Neutrophil (primary cell): ENCODE measurements around the gene KIF15.

Source experiments
- H3K27ac ChIP-seq: fragments of 200-600 bp; sonication (generic); 2 replicates; pipeline ENCODE4 v1.5.1; 2016; ENCODE audit warnings: mild to moderate bottlenecking, moderate library complexity
- H3K27me3 ChIP-seq: fragments of 200-600 bp; sonication (generic); 2 replicates; pipeline ENCODE4 v1.6.0; 2016; ENCODE audit warnings: mild to moderate bottlenecking
- H3K36me3 ChIP-seq: fragments of 200-600 bp; sonication (generic); 2 replicates; pipeline ENCODE4 v1.5.1; 2017
- H3K4me1 ChIP-seq, 2 experiments: fragments of 200-600 bp in 1 of 2; sonication (generic) in 1 of 2; 1 replicate in 1 of 2; 2 replicates in 1 of 2; pipeline versions ENCODE4 v1.5.1 to v1.6.1; 2013 to 2016; ENCODE audit warnings: low read depth in 1 of 2, low read length in 1 of 2, mild to moderate bottlenecking in 1 of 2, moderate library complexity in 1 of 2; ENCODE audit not compliant: control insufficient read depth in 1 of 2, insufficient read depth in 1 of 2
- H3K4me3 ChIP-seq, 2 experiments: fragments of 200-600 bp in 1 of 2; sonication (generic) in 1 of 2; 1 replicate in 1 of 2; 2 replicates in 1 of 2; pipeline ENCODE4 v1.5.1; 2013 to 2016; ENCODE audit warnings: low read depth in 1 of 2, low read length in 1 of 2, mild to moderate bottlenecking in 1 of 2, moderate library complexity in 1 of 2
- H3K9me3 ChIP-seq: fragments of 200-600 bp; sonication (generic); 2 replicates; pipeline ENCODE4 v1.5.1; 2016
- TF ChIP-seq, protein P1 (sequence below): fragments of 200-600 bp; sonication (generic); IDR thresholded peaks from 2 replicates; pipeline ENCODE4 v1.5.1; 2016; ENCODE audit warnings: antibody characterized with exemption

Gene KIF15

DNA sequence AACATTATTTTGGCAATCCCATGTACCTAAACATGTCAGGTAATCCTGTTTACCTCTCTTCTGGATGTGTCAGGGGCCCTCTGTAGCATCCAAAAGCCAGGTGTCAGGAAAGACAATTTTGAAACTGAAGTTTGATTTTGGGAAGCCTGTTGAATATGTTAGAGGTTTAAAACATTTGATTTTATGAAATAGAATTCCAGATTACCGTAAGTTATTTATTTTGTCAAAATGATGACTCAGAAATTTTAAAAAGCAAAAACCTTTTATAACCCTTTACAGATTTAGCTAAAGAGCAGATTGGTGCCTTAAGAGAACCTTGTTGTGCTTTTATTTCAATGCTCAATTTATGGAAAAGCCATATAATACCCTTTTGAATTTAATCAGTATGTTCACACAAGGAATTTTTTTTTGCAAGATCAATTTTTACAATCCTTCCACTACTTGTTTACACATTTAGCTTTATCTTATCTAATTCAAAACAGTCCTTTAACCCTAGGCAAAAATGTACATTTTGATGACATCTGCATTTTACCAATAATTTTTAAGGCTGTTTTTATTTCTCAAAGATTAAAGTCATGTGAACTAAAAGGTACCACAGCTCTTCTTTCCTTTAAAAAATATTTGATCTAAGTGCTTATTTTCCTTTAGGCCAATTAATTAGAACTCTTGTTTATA, 10.0 kb downstream of the KIF15 start:
- H3K4me1 ChIP-seq: no peaks in the 10 kb centered on the region
- TF ChIP-seq, protein P1, sequence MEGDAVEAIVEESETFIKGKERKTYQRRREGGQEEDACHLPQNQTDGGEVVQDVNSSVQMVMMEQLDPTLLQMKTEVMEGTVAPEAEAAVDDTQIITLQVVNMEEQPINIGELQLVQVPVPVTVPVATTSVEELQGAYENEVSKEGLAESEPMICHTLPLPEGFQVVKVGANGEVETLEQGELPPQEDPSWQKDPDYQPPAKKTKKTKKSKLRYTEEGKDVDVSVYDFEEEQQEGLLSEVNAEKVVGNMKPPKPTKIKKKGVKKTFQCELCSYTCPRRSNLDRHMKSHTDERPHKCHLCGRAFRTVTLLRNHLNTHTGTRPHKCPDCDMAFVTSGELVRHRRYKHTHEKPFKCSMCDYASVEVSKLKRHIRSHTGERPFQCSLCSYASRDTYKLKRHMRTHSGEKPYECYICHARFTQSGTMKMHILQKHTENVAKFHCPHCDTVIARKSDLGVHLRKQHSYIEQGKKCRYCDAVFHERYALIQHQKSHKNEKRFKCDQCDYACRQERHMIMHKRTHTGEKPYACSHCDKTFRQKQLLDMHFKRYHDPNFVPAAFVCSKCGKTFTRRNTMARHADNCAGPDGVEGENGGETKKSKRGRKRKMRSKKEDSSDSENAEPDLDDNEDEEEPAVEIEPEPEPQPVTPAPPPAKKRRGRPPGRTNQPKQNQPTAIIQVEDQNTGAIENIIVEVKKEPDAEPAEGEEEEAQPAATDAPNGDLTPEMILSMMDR: no peak
- H3K4me3 ChIP-seq: no peak overlapping the region
- H3K27ac ChIP-seq: no peak overlapping the region
- no peaks in the 10 kb centered on the region for H3K27me3 ChIP-seq
- H3K36me3 ChIP-seq: peaks cover 17% of the 10 kb centered on the region
- H3K9me3 ChIP-seq: peaks cover 15% of the 10 kb centered on the region

DNA sequence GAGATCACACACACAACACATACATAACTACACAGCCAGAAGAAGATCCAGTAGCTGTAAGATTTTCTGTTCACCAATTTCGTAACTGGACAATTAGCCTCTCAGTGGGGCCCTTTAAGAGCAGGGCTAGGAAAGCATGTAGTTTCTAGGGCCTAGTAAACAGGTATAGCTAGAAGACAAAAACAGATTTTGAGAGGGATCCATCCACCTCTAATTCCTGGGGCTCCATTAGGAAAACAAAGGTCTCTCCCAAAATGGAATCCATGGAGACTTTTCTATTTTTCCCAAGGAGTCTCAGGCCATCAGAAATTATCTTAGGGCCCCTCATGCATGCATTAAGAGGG, 10.5 kb downstream of the KIF15 start:
- TF ChIP-seq, protein P1: no peak
- H3K4me1 ChIP-seq: no peaks in the 10 kb centered on the region
- peaks cover 15% of the 10 kb centered on the region for H3K9me3 ChIP-seq
- no peak overlapping the region for H3K4me3 ChIP-seq
- H3K27ac ChIP-seq: no peak overlapping the region
- H3K36me3 ChIP-seq: peaks cover 18% of the 10 kb centered on the region
- H3K27me3 ChIP-seq: no peaks in the 10 kb centered on the region

DNA sequence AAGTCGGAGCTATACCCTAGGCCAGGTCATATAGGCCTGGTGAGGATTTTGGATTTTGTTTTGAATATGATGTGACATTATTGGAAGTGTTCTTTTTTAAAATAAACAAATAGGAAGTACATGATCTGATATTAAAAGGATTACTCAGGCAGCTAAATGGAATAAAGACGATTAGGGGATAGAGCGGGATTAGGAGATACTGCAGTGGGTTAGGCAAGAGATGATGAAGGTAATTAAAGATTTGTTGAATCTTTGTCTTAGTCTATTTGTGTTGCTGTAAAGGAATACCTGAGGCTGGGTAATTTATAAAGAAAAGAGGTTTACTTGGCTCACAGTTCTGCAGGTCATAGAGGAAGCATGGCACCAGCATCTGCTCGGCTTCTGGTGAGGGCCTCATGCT, 21.3 kb downstream of the KIF15 start:
- no peaks in the 10 kb centered on the region for H3K27me3 ChIP-seq
- no peaks in the 10 kb centered on the region for H3K9me3 ChIP-seq
- TF ChIP-seq, protein P1: no peak
- no peak overlapping the region for H3K27ac ChIP-seq
- H3K4me3 ChIP-seq: no peak overlapping the region
- H3K4me1 ChIP-seq: no peaks in the 10 kb centered on the region
- H3K36me3 ChIP-seq: peaks cover 37% of the 10 kb centered on the region

DNA sequence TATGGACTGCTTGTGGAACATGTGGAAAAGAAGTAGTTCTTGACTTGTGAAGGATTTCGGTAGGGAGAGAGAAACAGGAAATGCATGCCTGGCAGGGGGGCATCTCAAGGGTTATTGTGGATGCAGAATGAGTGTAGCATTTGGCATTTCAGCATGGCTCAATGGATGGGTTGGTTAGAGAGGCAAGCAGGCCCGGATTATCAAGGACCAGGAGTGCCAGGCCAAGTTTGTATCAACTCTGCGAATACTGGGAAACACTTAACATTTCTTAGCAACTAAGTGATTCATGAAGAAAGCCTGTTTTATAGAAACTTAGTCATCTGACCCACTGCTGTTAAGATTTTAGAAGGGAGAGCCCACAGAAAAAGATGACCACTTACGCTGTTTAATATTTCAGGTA, 33.6 kb downstream of the KIF15 start:
- Histone ChIP-seq H3K9me3 (no peaks in the 10 kb centered on the region), H3K36me3 (peaks cover 16% of the 10 kb centered on the region), H3K27ac (no peak overlapping the region), H3K4me1 (peaks cover 0 to 6% of the 10 kb centered on the region in 2 experiments), H3K4me3 (no peak overlapping the region), H3K27me3 (no peaks in the 10 kb centered on the region)
- TF ChIP-seq, protein P1: no peak

DNA sequence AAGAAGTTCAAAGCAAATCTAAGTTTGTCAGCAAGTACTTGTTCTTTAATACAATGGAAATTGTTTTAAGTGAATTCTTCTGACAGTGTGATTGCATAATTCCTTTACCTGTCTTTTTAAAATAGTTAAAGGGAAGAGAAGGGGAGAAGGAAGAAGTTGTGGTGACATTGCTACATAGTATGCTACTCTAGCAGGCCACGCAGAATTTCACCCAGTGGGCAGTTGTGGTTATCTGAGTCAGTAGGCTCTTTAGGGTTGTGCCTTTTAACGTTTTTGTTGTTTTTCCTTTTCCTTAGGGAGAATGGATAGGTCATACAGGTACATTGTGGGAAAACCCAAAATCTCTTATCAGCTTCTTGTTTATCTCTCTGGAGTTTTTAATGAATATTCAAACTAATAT, 40.4 kb downstream of the KIF15 start:
- TF ChIP-seq, protein P1: peak; percentile 11
- peak overlapping the region; percentile 83 for H3K27ac ChIP-seq
- H3K4me3 ChIP-seq: peak overlapping the region in 1 of 2 experiments; percentile 8
- H3K9me3 ChIP-seq: no peaks in the 10 kb centered on the region
- H3K36me3 ChIP-seq: no peaks in the 10 kb centered on the region
- peaks cover 23 to 41% of the 10 kb centered on the region in 2 experiments for H3K4me1 ChIP-seq
- H3K27me3 ChIP-seq: no peaks in the 10 kb centered on the region
